ENCODE measurements around the gene SCGB1D2.
"Not testable (repeated sequence)": the region's sequence is repeated elsewhere in the genome, so short reads cannot be mapped to it uniquely, and the experiment has no call there.

DNA sequence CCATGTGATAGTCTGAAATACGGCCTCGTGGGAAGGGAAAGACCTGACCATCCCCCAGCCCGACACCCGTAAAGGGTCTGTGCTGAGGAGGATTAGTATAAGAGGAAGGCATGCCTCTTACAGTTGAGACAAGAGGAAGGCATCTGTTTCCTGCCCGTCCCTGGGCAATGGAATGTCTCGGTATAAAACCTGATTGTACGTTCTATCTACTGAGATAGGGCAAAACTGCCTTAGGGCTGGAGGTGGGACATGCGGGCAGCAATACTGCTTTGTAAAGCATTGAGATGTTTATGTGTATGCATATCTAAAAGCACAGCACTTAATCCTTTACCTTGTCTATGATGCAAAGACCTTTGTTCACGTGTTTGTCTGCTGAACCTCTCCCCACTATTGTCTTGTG, 47.0 kb upstream of the SCGB1D2 start:
- TF ChIP-seq POLR2AphosphoS5, POLR2A (IDR thresholded peaks at IDR 0.05): not testable (repeated sequence)
- TF ChIP-seq, protein P1, sequence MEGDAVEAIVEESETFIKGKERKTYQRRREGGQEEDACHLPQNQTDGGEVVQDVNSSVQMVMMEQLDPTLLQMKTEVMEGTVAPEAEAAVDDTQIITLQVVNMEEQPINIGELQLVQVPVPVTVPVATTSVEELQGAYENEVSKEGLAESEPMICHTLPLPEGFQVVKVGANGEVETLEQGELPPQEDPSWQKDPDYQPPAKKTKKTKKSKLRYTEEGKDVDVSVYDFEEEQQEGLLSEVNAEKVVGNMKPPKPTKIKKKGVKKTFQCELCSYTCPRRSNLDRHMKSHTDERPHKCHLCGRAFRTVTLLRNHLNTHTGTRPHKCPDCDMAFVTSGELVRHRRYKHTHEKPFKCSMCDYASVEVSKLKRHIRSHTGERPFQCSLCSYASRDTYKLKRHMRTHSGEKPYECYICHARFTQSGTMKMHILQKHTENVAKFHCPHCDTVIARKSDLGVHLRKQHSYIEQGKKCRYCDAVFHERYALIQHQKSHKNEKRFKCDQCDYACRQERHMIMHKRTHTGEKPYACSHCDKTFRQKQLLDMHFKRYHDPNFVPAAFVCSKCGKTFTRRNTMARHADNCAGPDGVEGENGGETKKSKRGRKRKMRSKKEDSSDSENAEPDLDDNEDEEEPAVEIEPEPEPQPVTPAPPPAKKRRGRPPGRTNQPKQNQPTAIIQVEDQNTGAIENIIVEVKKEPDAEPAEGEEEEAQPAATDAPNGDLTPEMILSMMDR (IDR thresholded peaks at IDR 0.05): not testable (repeated sequence)

All from prostate gland (tissue), 2 donors.